Testis (tissue), 3 donors: ENCODE results near the gene IMP4. TPM values are rescaled to one million over a fixed set of nuclear protein-coding genes. Genes with fewer than 3 reads are reported as not detected.

Source experiments
- DNase-seq: peaks from one replicate; pipeline ENCODE4 v3.0.0-alpha.2; 2019
- H3K27ac ChIP-seq, 2 donors: fragments of 200-600 bp; sonication (generic); one replicate each; pipeline ENCODE4 v1.5.1; 2019
- H3K27me3 ChIP-seq: fragments of 200-600 bp; sonication (generic); one replicate; pipeline ENCODE4 v1.5.1; 2019
- H3K36me3 ChIP-seq: fragments of 200-600 bp; sonication (generic); one replicate; pipeline ENCODE4 v1.5.1; 2017; ENCODE audit warnings: low read depth; ENCODE audit errors: missing control alignments
- H3K4me1 ChIP-seq: fragments of 200-600 bp; sonication (generic); one replicate; pipeline ENCODE4 v1.5.1; 2019
- H3K4me3 ChIP-seq, 2 donors: fragments of 200-600 bp; sonication (generic); one replicate each; pipeline ENCODE4 v1.5.1; 2017 to 2019
- H3K9me3 ChIP-seq: fragments of 200-600 bp; sonication (generic); one replicate; pipeline ENCODE4 v1.5.1; 2017
- CTCF ChIP-seq, 3 experiments: fragments of 450-650 bp in 2 of 3; fragments of 200-600 bp in 1 of 3; sonication (generic) in 1 of 3; IDR thresholded peaks; one replicate each; pipeline ENCODE4 v1.5.1; 2016 to 2019; ENCODE audit warnings: antibody characterized with exemption in 3 of 3, mild to moderate bottlenecking in 2 of 3, moderate library complexity in 1 of 3
- POLR2A ChIP-seq: fragments of 450-650 bp; IDR thresholded peaks from one replicate; pipeline ENCODE4 v1.6.1; 2017; ENCODE audit warnings: antibody characterized with exemption, mild to moderate bottlenecking, moderate library complexity
- WGBS, 2 donors: methylation state at CpG; one replicate each; pipeline ENCODE4 v1.1.5; 2018; 5-methylcytosine and 5-hydroxymethylcytosine counted together
- intact Hi-C: fragments of 100-400 bp; cut with DNase I; formaldehyde crosslinking; loops from one replicate; pipeline ENCODE4 v1.15.1; 2023; ENCODE audit warnings: low total_unique reads
- polyA plus RNA-seq: library from polyadenylated mRNA; stranded (reverse); fragments of 350-450 nt; fragmentation: Illumina TruSeq; extraction: RNeasy Lipid Tissue Mini Kit (QIAGEN cat#74804); gene quantifications from one replicate; pipeline ENCODE4 v1.2.3, GENCODE V29; 2014; ENCODE audit warnings: low read depth, low replicate concordance; ENCODE audit not compliant: insufficient read depth
- total RNA-seq, 2 donors: library from RNA; depleted of rRNA; stranded (reverse); fragments of >200 nt; gene quantifications; one replicate each; pipeline ENCODE4 v1.2.3, GENCODE V29; 2016

IMP4 gene
- total and polyA plus RNA-seq, 3 donors from 2014 or later: 57.1 to 109 (median 103) TPM

GRCh38 chr2:130345091-130345490, 2.4 kb downstream of the IMP4 start:
- H3K27me3 ChIP-seq: no peaks in the 10 kb centered on the region
- no peaks in the 10 kb centered on the region for H3K36me3 ChIP-seq
- no peak for TF ChIP-seq POLR2A
- no peak for TF ChIP-seq CTCF (IDR thresholded peaks at IDR 0.05)
- no peak overlapping the region for H3K27ac ChIP-seq
- no peak for DNase-seq
- H3K9me3 ChIP-seq: no peaks in the 10 kb centered on the region
- H3K4me1 ChIP-seq: peaks cover 16% of the 10 kb centered on the region
- H3K4me3 ChIP-seq: no peak overlapping the region
- 94 to 95% methylated on average over 11 to 13 of the region's 13 CpGs for WGBS, 2 donors
- intact Hi-C loops: no loop called here

- no peak for DNase-seq
- WGBS, 2 donors: 92 to 94% methylated on average over 20 to 21 of the region's 21 CpGs
- H3K4me3 ChIP-seq: no peak overlapping the region
- TF ChIP-seq CTCF (IDR thresholded peaks at IDR 0.05): no peak
- TF ChIP-seq POLR2A: no peak
- H3K27ac ChIP-seq: no peak overlapping the region
- H3K9me3 ChIP-seq: no peaks in the 10 kb centered on the region
- H3K27me3 ChIP-seq: no peaks in the 10 kb centered on the region
- intact Hi-C loops: no loop called here
- no peaks in the 10 kb centered on the region for H3K36me3 ChIP-seq
- peaks cover 16% of the 10 kb centered on the region for H3K4me1 ChIP-seq
Measured at GRCh38 chr2:130345611-130346010, 2.9 kb downstream of the IMP4 start.

GRCh38 chr2:130346041-130346740, 3.5 kb downstream of the IMP4 start:
- intact Hi-C loops: no loop called here
- 93 to 95% methylated on average over 10 to 26 of the region's 26 CpGs for WGBS, 2 donors

GRCh38 chr2:130346741-130347066, 4.0 kb downstream of the IMP4 start:
- DNase-seq: no peak
- no peak overlapping the region for H3K4me3 ChIP-seq
- H3K27me3 ChIP-seq: no peaks in the 10 kb centered on the region
- H3K36me3 ChIP-seq: no peaks in the 10 kb centered on the region
- 80 to 91% methylated on average over 4 of the region's 4 CpGs for WGBS, 2 donors
- peaks cover 11% of the 10 kb centered on the region for H3K4me1 ChIP-seq
- H3K27ac ChIP-seq: no peak overlapping the region
- intact Hi-C loops: no loop called here
- H3K9me3 ChIP-seq: no peaks in the 10 kb centered on the region
- TF ChIP-seq POLR2A (no peak), CTCF (IDR thresholded peaks at IDR 0.05) (no peak)

More at GRCh38 chr2:130346041-130346740, 3.5 kb downstream of the IMP4 start:
- H3K27ac ChIP-seq: no peak overlapping the region
- no peaks in the 10 kb centered on the region for H3K36me3 ChIP-seq
- peaks cover 15% of the 10 kb centered on the region for H3K4me1 ChIP-seq
- TF ChIP-seq CTCF (IDR thresholded peaks at IDR 0.05) (no peak), POLR2A (no peak)
- DNase-seq: no peak
- no peaks in the 10 kb centered on the region for H3K27me3 ChIP-seq
- no peak overlapping the region for H3K4me3 ChIP-seq
- H3K9me3 ChIP-seq: no peaks in the 10 kb centered on the region

- WGBS, 2 donors: 95% methylated on average over 7 of the region's 7 CpGs
- H3K4me3 ChIP-seq: no peak overlapping the region
- intact Hi-C loops: no loop called here
- no peak for DNase-seq
- peaks cover 11% of the 10 kb centered on the region for H3K4me1 ChIP-seq
- H3K27me3 ChIP-seq: no peaks in the 10 kb centered on the region
- no peaks in the 10 kb centered on the region for H3K9me3 ChIP-seq
- no peaks in the 10 kb centered on the region for H3K36me3 ChIP-seq
- H3K27ac ChIP-seq: no peak overlapping the region
- TF ChIP-seq CTCF (IDR thresholded peaks at IDR 0.05) (no peak), POLR2A (no peak)
Measured at GRCh38 chr2:130347220-130347925, 4.7 kb downstream of the IMP4 start.
